WTC11 (cell line): ENCODE results near the gene SBF1. TPM values are rescaled to one million over a fixed set of nuclear protein-coding genes. Genes with fewer than 3 reads are reported as not detected.

Source experiments
- ATAC-seq: fragments of 200-7000 bp; cut with Tn5 transposase; 2 replicates; pipeline ENCODE4 v1.10.0; 2021; ENCODE audit warnings: mild to moderate bottlenecking, moderate library complexity
- CTCF ChIA-PET: fragments of 300-600 bp; sonication (Branson Sonifier 250); formaldehyde crosslinking; loops from one replicate; lab custom pipeline; 2021; ENCODE audit warnings: antibody characterized with exemption; lab: Charles Lee
- POLR2A ChIA-PET: fragments of 350-600 bp; sonication (Branson Sonifier 250); formaldehyde crosslinking; loops from one replicate; lab custom pipeline; 2021; ENCODE audit warnings: antibody characterized with exemption; lab: Charles Lee
- DNase-seq: peaks from one replicate; pipeline ENCODE4 v3.0.0; 2021; ENCODE audit warnings: low spot score
- H3K27ac Mint-ChIP-seq: 2 replicates; pipeline ENCODE4 v1.8.0; 2021; ENCODE audit warnings: mixed read lengths
- H3K27me3 Mint-ChIP-seq: 2 replicates; pipeline ENCODE4 v1.8.0; 2021; ENCODE audit warnings: low read depth, mild to moderate bottlenecking, moderate library complexity, mixed read lengths
- H3K36me3 Mint-ChIP-seq: 2 replicates; pipeline ENCODE4 v1.8.0; 2021; ENCODE audit warnings: mixed read lengths
- H3K4me1 Mint-ChIP-seq: 2 replicates; pipeline ENCODE4 v1.8.0; 2022; ENCODE audit warnings: mixed read lengths
- H3K4me3 Mint-ChIP-seq: 2 replicates; pipeline ENCODE4 v1.8.0; 2021; ENCODE audit warnings: mild to moderate bottlenecking, moderate library complexity, mixed read lengths
- H3K9me3 Mint-ChIP-seq: 2 replicates; pipeline ENCODE4 v1.8.0; 2021; ENCODE audit warnings: mixed read lengths
- AR ChIP-seq: fragments of 250-450 bp; sonication (Bioruptor Pico); IDR thresholded peaks from 2 replicates; pipeline ENCODE4 v1.9.0; 2021; ENCODE audit warnings: mild to moderate bottlenecking
- ATF3 ChIP-seq: sonication (generic); formaldehyde crosslinking; conservative IDR thresholded peaks from 2 replicates; pipeline ENCODE4 v1.8.1; 2022; ENCODE audit warnings: mild to moderate bottlenecking, missing genetic modification reagents
- CDX4 ChIP-seq: fragments of 250-450 bp; sonication (Bioruptor Pico); IDR thresholded peaks from 2 replicates; pipeline ENCODE4 v1.9.0; 2021; ENCODE audit warnings: moderate library complexity, mild to moderate bottlenecking, inconsistent platforms, borderline replicate concordance
- ELF4 ChIP-seq: sonication (generic); formaldehyde crosslinking; IDR thresholded peaks from 2 replicates; pipeline ENCODE4 v1.8.1; 2022; ENCODE audit warnings: low read depth, mild to moderate bottlenecking, moderate library complexity, missing genetic modification reagents
- FOXK1 ChIP-seq: sonication (generic); formaldehyde crosslinking; IDR thresholded peaks from 2 replicates; pipeline ENCODE4 v1.8.0; 2022; ENCODE audit warnings: mild to moderate bottlenecking, moderate library complexity, missing genetic modification reagents
- FOXP1 ChIP-seq: sonication (generic); formaldehyde crosslinking; IDR thresholded peaks from 2 replicates; pipeline ENCODE4 v1.8.0; 2022; ENCODE audit warnings: missing genetic modification reagents, mild to moderate bottlenecking, moderate library complexity, borderline replicate concordance
- GABPB1 ChIP-seq: sonication (generic); formaldehyde crosslinking; IDR thresholded peaks from 2 replicates; pipeline ENCODE4 v1.8.1; 2023; ENCODE audit warnings: mild to moderate bottlenecking, missing genetic modification reagents
- GTF2I ChIP-seq: fragments of 250-450 bp; sonication (Bioruptor Pico); conservative IDR thresholded peaks from 2 replicates; pipeline ENCODE4 v1.4.0; 2021; ENCODE audit warnings: mild to moderate bottlenecking
- HMGA2 ChIP-seq: fragments of 250-450 bp; sonication (Bioruptor Pico); IDR thresholded peaks from 2 replicates; pipeline ENCODE4 v1.4.0; 2021; ENCODE audit warnings: mild to moderate bottlenecking, moderate library complexity
- PREB ChIP-seq: sonication (generic); formaldehyde crosslinking; IDR thresholded peaks from 2 replicates; pipeline ENCODE4 v1.8.1; 2022; ENCODE audit warnings: mild to moderate bottlenecking, missing genetic modification reagents, moderate library complexity, borderline replicate concordance
- SMAD4 ChIP-seq: sonication (generic); formaldehyde crosslinking; IDR thresholded peaks from 2 replicates; pipeline ENCODE4 v1.8.0; 2022; ENCODE audit warnings: mild to moderate bottlenecking, missing genetic modification reagents
- SP1 ChIP-seq: sonication (generic); formaldehyde crosslinking; conservative IDR thresholded peaks from 2 replicates; pipeline ENCODE4 v1.8.1; 2022; ENCODE audit warnings: missing genetic modification reagents
- TP53 ChIP-seq: sonication (generic); formaldehyde crosslinking; IDR thresholded peaks from 2 replicates; pipeline ENCODE4 v1.8.1; 2023; ENCODE audit warnings: mild to moderate bottlenecking, missing genetic modification reagents
- ZBTB43 ChIP-seq: sonication (generic); formaldehyde crosslinking; IDR thresholded peaks from 2 replicates; pipeline ENCODE4 v1.8.1; 2023; ENCODE audit warnings: mild to moderate bottlenecking, missing genetic modification reagents
- ZNF121 ChIP-seq: sonication (generic); formaldehyde crosslinking; IDR thresholded peaks from 2 replicates; pipeline ENCODE4 v1.8.0; 2023; ENCODE audit warnings: missing genetic modification reagents
- ZNF232 ChIP-seq: sonication (generic); formaldehyde crosslinking; IDR thresholded peaks from 2 replicates; pipeline ENCODE4 v1.8.0; 2022; ENCODE audit warnings: mild to moderate bottlenecking, missing genetic modification reagents
- ZNF317 ChIP-seq: sonication (generic); formaldehyde crosslinking; IDR thresholded peaks from 2 replicates; pipeline ENCODE4 v1.8.1; 2023; ENCODE audit warnings: low read depth, mild to moderate bottlenecking, moderate library complexity, missing genetic modification reagents, borderline replicate concordance
- ZNF396 ChIP-seq: fragments of 250-450 bp; sonication (Bioruptor Pico); IDR thresholded peaks from 2 replicates; pipeline ENCODE4 v1.8.0; 2021; ENCODE audit warnings: mild to moderate bottlenecking, moderate library complexity, borderline replicate concordance
- total RNA-seq: library from RNA; stranded (reverse); gene quantifications from 3 replicates; pipeline ENCODE4 v1.2.3, GENCODE V29; 2021
- TF ChIP-seq, protein P1 (sequence below): sonication (generic); formaldehyde crosslinking; IDR thresholded peaks from 2 replicates; pipeline ENCODE4 v1.8.0; 2022; ENCODE audit warnings: mild to moderate bottlenecking, missing genetic modification reagents
- TF ChIP-seq, protein P2 (sequence below): sonication (generic); formaldehyde crosslinking; IDR thresholded peaks from 2 replicates; pipeline ENCODE4 v1.8.0; 2023; ENCODE audit warnings: missing genetic modification reagents, mild to moderate bottlenecking, borderline replicate concordance

SBF1 gene
- total RNA-seq, 1 experiment from 2014 or later, result 108 TPM

DNA sequence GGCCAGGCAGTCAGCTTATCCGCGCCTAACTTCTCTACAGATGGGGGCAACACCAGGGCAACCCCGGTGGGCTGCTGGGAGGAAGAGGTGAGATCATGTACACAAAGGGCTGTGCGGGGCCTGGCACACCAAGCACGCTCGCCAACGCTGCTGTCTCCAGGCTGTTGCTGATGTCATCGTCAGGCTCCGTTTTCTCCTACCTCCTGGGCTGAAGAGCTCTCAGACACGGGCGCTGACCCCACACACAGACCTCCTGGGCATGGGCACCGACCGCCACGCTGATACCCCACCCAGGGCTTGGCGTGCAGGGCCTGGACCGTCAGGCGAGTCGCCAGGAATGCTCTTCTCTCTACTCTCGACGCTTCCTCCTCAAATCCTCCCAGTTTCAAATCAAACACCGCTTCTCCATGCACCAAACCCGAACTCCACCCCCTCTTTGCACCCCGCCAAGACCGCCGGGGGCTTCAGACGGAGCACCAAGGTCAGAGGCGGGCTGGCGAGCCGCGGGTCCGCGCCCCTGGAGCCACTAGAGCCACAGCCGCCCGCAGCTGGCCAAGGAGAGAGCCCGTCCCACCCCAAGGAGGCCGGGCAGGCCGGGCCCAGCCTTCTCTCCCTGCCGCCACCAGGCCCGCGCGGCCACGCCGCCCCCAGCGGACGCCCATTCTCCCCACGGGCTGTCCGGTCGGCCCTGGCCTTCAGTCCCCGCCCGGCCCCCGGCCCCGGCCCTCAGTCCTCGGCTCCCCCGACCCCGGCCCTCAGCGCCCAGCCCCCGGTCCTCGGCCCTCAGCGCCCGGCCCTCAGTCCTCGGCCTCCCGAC lies 772 bp downstream of the SBF1 start (continued):
- TF ChIP-seq FOXK1 (CRISPR knock-in tag), result 0 out of 2 replicates have a peak, but pooled peaks have one; percentile 19

GRCh38 chr22:50473088-50473487 lies 1.7 kb downstream of the SBF1 start:
- TF ChIP-seq FOXP1 (CRISPR knock-in tag), result no peak
- no peak for TF ChIP-seq GTF2I (CRISPR knock-in tag)
- no peak for TF ChIP-seq FOXK1 (CRISPR knock-in tag)
- TF ChIP-seq ELF4 (CRISPR knock-in tag), result no peak
- no peak for TF ChIP-seq PREB (CRISPR knock-in tag)
- no peak for TF ChIP-seq ATF3 (CRISPR knock-in tag)
- TF ChIP-seq ZNF396 (CRISPR knock-in tag), result no peak
- TF ChIP-seq, protein P1, sequence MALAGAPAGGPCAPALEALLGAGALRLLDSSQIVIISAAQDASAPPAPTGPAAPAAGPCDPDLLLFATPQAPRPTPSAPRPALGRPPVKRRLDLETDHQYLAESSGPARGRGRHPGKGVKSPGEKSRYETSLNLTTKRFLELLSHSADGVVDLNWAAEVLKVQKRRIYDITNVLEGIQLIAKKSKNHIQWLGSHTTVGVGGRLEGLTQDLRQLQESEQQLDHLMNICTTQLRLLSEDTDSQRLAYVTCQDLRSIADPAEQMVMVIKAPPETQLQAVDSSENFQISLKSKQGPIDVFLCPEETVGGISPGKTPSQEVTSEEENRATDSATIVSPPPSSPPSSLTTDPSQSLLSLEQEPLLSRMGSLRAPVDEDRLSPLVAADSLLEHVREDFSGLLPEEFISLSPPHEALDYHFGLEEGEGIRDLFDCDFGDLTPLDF, result no peak
- no peak for TF ChIP-seq ZNF232 (CRISPR knock-in tag)
- TF ChIP-seq AR, result no peak
- no peak for TF ChIP-seq ZNF121 (CRISPR knock-in tag)
- TF ChIP-seq SMAD4 (CRISPR knock-in tag), result no peak
- no peak for TF ChIP-seq CDX4 (CRISPR knock-in tag)
- no peak for TF ChIP-seq TP53 (CRISPR knock-in tag)
- TF ChIP-seq SP1 (CRISPR knock-in tag), result no peak
- TF ChIP-seq GABPB1 (CRISPR knock-in tag), result no peak
- TF ChIP-seq, protein P2, sequence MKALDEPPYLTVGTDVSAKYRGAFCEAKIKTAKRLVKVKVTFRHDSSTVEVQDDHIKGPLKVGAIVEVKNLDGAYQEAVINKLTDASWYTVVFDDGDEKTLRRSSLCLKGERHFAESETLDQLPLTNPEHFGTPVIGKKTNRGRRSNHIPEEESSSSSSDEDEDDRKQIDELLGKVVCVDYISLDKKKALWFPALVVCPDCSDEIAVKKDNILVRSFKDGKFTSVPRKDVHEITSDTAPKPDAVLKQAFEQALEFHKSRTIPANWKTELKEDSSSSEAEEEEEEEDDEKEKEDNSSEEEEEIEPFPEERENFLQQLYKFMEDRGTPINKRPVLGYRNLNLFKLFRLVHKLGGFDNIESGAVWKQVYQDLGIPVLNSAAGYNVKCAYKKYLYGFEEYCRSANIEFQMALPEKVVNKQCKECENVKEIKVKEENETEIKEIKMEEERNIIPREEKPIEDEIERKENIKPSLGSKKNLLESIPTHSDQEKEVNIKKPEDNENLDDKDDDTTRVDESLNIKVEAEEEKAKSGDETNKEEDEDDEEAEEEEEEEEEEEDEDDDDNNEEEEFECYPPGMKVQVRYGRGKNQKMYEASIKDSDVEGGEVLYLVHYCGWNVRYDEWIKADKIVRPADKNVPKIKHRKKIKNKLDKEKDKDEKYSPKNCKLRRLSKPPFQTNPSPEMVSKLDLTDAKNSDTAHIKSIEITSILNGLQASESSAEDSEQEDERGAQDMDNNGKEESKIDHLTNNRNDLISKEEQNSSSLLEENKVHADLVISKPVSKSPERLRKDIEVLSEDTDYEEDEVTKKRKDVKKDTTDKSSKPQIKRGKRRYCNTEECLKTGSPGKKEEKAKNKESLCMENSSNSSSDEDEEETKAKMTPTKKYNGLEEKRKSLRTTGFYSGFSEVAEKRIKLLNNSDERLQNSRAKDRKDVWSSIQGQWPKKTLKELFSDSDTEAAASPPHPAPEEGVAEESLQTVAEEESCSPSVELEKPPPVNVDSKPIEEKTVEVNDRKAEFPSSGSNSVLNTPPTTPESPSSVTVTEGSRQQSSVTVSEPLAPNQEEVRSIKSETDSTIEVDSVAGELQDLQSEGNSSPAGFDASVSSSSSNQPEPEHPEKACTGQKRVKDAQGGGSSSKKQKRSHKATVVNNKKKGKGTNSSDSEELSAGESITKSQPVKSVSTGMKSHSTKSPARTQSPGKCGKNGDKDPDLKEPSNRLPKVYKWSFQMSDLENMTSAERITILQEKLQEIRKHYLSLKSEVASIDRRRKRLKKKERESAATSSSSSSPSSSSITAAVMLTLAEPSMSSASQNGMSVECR (CRISPR knock-in tag), result no peak
- no peak for TF ChIP-seq ZBTB43 (CRISPR knock-in tag)
- TF ChIP-seq HMGA2 (CRISPR knock-in tag), result no peak
- no peak for TF ChIP-seq ZNF317 (CRISPR knock-in tag)
- H3K4me3 Mint-ChIP-seq, result peak overlapping the region; percentile 87
- H3K36me3 Mint-ChIP-seq, result no peaks in the 10 kb centered on the region
- ChIA-PET POLR2A (no interaction called here), CTCF (interaction anchor here (0.6 to 1.8 kb wide), 10 partner anchors 8 to 142 kb away, joined by 3 to 5 read pairs (median 4); partner anchors contain the start of genes ADM2 and SCO2)
- H3K27ac Mint-ChIP-seq, result peak overlapping the region; percentile 77
- ATAC-seq (peak; percentile 11; the same call in 1 of the 2 replicates), DNase-seq (no peak)
- H3K4me1 Mint-ChIP-seq, result peaks cover 38% of the 10 kb centered on the region
- no peaks in the 10 kb centered on the region for H3K9me3 Mint-ChIP-seq
- H3K27me3 Mint-ChIP-seq, result peaks cover 12% of the 10 kb centered on the region
